ENCODE results near the gene SMCO4. TPM values are rescaled to one million over a fixed set of nuclear protein-coding genes. Genes with fewer than 3 reads are reported as not detected.
"Not testable (repeated sequence)": the region's sequence is repeated elsewhere in the genome, so short reads cannot be mapped to it uniquely, and the experiment has no call there.

SMCO4 gene
- total RNA-seq = 6.2 and 25.5 TPM in 2 replicates

DNA sequence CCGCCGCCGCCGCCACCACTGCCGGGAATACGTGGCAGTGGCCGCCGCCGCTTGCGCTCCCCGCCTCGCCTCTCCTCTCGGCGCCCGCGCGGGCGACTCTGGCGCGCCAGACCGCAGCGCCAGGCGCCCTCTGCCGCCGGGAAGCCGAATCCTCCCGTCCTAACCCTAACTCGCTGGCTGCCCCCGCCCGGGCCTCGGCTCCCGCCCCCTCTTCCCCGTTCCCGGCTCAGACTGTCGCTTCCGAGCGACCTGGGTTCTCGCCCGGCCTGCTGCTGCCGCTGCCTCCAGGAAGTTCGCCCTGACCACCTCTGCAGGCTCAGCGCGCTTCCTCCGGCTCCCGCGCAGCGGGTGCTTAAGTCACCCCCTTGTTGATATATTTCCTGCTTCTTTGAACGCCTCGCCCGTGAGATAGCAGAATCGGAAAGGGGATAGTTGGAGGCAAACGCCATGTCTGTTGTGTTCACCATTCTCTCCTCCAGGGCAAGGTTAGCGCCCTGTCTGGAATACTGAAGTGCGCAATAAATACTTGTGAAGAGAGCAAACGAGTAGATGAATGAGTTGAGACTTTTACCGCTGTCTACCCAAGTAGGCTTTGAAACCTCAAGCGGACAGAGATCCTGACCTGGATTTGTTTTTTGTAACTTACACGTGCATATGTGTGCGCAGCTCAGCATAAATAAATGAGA lies at the start of gene SMCO4:
SMCO4 (minus strand) TSS at position 100 of the 686 bp plus-strand sequence. CDS start 64,202 bp downstream, outside the sequence.
- DNase-seq = peak; percentile 87

- DNase-seq = no peak
These were observed 48.2 kb upstream of the SMCO4 start for GRCh38 chr11:93591247-93591898.

DNA sequence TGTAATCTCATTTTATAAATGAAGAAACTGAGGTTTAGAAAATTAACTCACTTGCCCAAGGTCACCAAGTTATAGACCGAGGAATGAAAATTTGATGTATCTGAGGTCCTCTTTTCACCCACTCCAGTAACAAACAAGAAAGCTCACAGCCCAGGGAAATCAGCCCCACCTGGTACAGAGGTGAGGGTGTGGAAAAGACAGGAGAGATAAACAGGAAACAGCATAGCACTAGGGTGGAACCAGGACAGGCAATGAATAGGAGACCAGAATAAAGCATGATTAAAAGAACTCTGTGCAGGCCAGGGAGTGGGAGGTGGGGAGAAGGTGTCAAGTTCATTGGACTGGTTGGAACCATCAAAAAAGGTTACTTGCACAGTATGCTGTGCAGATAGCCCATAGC lies 46.2 kb upstream of the SMCO4 start:
- DNase-seq = no peak

DNA sequence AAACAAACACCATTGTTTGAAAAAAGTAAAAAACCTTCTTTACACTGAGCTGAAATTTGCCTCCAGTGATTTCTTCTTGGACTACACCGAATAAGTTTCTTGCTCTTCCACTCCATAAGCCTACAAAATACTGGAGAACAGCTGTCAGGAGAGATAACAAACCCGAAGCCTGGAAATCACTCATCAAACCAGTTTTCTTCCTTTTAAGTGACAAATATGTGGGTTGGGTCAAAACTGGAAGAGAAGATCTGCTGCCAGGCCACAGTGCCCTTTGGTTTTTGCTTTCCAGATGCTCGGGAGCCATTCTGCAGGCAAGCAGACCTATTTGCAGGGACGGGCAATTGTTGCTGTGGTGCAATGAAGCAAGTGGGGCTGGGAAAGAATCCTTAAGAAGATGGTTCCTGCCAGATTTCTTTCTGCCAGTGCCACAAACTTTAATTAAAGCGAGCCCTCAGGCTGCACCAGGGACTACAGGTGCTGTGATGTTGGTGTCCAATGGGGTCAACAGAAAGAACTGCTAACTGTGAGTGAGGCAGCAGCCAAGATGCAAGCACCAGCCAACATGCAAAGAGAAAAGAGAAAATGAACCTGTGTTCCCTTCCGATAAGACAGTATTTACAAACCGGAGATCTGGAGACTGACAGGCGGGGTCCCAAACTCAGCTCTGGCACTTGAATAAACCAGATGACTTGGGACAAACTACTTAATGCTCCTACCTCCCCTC lies 44.8 kb upstream of the SMCO4 start:
- no peak for DNase-seq

GRCh38 chr11:93587425-93587824 lies 44.2 kb upstream of the SMCO4 start:
- not testable (repeated sequence) for DNase-seq

GRCh38 chr11:93585758-93586157 lies 42.6 kb upstream of the SMCO4 start:
- no peak for DNase-seq

GRCh38 chr11:93583490-93583889 lies 40.3 kb upstream of the SMCO4 start:
- DNase-seq = no peak

- no peak for DNase-seq
These were observed 36.1 kb upstream of the SMCO4 start for GRCh38 chr11:93579187-93579751.

DNA sequence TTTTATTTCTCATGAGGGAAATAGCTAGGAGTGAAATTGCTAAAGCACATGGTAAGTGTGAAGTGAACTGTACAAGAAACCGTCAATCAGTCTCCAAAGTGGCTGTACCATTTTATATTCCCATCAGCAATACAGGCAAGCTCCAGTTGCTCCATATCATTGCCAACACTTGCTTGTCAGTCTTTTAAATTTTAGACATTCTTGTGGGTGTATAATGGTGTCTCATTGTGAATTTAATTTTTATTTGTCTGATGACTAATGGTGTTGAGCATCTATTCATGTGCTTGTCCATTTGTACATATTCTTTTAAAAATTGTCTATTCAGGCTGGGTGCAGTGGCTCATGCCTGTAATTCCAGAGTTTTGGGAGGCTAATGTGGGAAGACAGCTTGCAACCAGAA lies 34.1 kb upstream of the SMCO4 start:
- no peak for DNase-seq

DNA sequence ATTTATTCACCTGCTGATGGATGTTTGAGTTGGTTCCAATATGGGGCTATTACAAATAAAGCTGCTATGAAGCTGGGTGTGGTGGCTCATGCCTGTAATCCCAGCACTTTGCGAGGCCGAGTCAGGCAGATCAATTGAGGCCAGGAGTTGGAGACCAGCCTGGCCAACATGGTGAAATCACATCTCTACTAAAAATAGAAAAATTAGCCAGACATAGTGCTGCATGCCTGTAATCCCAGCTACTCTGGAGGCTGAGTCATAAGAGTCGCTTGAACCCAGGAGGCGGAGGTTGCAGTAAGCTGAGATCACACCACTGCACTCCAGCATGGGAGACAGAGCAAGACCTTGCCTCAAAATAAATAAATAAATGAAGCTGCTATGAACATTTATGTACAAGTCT lies 33.7 kb upstream of the SMCO4 start:
- not testable (repeated sequence) for DNase-seq

DNA sequence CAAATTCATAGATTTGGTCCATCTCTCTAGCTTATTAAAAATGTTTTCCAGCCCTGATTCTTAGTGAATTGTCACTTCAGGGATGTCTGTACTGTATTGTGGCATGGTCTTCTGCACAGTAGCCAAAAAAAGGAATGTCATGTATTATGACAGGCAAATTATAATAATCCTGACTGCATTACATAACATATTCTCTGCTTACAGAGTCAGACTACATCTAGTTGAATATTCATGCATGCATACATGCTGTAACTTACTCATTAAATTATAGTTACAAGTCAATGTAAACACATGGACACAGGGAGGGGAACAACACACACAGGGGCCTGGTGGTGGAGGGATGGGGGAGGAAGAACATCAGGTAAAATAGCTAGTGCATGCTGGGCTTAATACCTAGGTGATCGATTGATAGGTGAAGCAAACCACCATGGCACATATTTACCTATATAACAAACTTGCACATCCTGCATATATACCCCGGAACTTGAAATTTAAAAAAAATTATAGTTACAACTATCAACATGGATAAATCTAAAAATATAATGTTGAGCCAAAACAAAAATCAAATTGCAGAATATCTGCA lies 31.5 kb upstream of the SMCO4 start:
- DNase-seq = no peak

DNA sequence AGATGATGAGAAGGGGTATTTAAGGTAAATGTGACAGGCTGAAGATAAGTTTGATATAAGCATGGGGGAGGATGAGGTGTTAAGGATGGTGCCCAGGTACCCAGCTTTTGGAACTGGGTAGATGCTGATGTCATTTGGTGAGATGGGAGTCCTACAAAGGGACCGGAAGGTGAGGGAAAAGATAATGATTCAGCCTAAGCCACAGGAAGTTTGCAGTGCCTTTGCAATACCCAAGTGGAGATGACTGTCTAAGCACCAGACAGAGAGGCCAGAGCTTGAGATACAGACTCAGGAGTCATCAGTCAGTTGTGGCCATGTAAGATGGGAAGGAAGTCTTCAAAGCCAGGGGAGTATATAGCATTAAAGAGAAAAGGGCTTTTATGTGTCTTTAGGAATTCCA lies 30.0 kb upstream of the SMCO4 start:
- DNase-seq = no peak

- DNase-seq = no peak
These were observed 29.4 kb upstream of the SMCO4 start for GRCh38 chr11:93572621-93573020.

DNA sequence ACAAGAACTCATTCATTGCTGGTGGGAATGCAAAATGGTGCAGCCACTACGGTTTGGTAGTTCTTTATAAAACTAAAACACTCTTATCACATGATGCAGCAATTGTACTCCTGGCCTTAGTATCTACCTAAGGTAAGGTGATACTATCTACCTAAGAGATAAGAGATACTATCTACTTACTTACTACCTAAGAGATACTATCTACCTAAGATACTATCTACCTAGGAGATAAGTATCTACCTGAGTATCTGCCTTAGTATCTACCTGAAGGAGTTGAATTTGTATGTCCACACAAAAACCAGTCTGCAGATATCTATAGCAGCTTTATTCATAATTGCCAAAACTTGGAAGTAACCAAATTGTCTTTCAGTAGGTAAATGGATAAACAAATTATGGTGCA lies 29.0 kb upstream of the SMCO4 start:
- no peak for DNase-seq

DNA sequence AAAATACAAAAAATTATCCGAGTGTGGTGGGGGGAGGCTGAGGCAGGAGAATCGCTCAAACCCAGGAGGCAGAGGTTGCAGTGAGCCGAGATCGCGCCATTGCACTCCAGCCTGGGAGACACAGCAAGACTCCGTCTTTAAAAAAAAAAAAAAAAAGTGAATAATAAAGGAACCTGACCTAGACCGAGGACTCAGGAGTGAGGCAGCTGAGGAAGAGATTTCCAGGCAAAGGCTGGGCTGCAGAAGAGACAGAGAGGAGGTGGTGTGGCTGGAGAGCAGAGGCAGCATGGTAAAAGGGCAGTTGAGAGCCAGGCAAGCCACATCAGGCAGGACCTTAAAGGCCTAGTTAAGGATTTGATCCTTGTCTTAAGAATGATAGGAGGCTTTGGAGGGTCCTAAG lies 28.4 kb upstream of the SMCO4 start:
- DNase-seq = no peak

GRCh38 chr11:93570759-93571413 lies 27.7 kb upstream of the SMCO4 start:
- no peak for DNase-seq

- DNase-seq = no peak
These were observed 26.3 kb upstream of the SMCO4 start for GRCh38 chr11:93569496-93569895.

DNA sequence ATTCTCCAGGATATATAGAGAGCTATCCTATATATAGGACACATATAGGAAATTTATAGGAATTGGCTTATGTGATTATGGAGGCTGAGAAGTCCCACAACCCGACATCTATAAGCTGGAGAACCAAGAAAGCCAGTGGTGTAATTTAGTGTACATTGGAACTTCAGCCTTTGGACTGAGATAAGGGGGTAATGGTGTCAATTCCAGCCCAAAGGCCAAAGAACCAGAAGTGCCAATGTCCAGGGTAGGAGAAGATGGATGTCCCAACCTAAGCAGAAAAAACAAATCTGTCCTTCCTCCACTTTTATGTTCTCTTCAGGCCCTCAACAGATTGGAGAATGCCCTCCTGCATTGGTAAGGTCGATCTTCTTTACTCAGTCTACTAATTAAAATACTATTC lies 25.5 kb upstream of the SMCO4 start:
- no peak for DNase-seq

DNA sequence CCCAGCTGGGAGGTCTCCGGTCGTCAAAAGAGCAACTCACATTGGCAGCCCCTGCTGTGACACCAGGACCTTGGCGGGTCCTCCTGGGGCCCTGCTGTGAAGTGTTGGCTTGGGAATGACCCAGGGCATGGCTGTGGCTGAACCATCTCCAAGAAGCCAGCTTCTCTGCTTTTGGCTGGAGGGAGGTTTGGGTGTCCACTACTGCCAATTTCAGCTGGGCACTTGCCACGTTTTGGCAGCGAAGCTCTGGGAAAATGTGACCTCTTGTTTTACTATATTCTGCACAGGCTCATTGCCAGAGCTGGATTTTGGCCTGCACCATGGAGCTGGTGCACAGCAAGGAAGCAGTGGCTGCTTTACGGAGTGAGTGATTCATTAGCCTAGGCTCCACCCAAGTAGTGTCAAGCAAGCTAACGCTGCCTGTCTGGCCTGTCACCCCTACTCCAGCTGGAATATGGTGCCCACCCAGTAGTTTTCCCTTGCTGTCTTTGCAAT lies 24.3 kb upstream of the SMCO4 start:
- no peak for DNase-seq

GRCh38 chr11:93564895-93565294 lies 21.7 kb upstream of the SMCO4 start:
- no peak for DNase-seq

- no peak for DNase-seq
These were observed 20.7 kb upstream of the SMCO4 start for GRCh38 chr11:93563857-93564256.

- no peak for DNase-seq
These were observed 17.2 kb upstream of the SMCO4 start for GRCh38 chr11:93560199-93560932.
